ENCODE measurements around the gene TIE1. TPM values are rescaled to one million over a fixed set of nuclear protein-coding genes. Genes with fewer than 3 reads are reported as not detected.
A peak's percentile ranks its signal among the peaks of the same experiment; 100 is the strongest.

TIE1 gene
- total RNA-seq, 2 experiments from 2014 or later = not detected

DNA sequence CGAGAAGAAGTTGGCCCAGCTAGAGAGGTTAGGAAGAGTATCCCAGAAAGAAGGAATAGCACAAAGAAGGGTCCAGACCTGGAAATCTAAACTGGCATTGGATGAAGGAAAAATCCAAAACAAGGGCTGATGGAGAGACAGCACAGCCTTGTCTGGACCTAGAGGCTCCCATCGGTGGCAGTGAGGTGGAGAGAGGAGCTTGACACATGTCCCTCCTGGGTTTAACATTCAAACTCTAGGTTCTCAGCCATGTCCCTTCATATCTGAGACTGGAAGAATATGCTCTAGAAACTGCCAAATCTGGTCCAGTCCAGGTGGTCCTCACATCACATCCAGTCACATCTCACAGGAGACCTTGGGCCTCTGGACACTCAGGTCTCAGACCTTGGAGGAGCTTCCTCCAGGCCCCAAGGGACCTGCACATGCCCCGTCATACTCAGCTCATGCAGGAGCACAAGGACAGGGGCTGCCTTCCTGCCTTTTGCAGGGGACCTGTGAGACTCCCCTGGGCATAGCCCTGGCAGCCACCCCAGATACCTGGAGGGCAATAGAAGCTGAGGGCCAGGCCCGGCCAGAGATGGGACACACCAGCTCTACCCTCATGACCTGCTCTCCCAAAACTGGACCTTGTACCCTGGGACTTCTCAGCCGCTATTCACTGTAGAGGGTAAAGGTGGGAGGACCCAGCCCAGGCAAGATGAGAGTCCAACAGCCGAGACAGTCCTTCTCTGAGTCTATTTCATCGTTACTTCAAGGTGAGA is 23.5 kb upstream of the TIE1 start:
- peaks cover 16% of the 10 kb centered on the region for H3K4me1 Mint-ChIP-seq
- H3K9me3 Mint-ChIP-seq = peaks cover 9% of the 10 kb centered on the region
- ChIA-PET CTCF (no interaction called here), POLR2A (no interaction called here)
- peaks cover 5% of the 10 kb centered on the region for H3K27me3 Mint-ChIP-seq
- no peak for DNase-seq
- H3K4me3 Mint-ChIP-seq = no peak overlapping the region
- peaks cover 7% of the 10 kb centered on the region for H3K36me3 Mint-ChIP-seq (ENCODE audit: low read depth)
- H3K27ac Mint-ChIP-seq = no peak overlapping the region

DNA sequence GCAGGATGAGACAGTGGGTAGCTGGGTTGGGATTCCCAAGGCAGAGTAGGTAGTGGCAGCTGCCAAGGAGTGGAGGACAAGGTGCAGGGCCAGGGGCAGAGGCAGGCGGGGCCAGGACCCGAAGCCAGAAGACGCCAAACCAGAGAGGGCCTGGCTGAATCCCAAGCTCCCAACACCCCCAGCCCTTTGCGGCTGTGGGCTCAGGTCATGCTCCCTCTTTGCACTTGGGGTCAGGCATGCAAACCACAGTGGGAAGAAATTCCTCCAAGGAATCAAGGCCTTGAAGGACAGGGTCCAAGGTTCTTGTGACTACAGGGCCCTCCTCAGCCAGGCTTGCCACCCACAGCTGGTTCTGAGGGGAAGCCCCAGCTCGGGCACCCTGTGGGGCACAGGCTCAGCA is 21.6 kb upstream of the TIE1 start:
- Mint-ChIP-seq H3K27ac (no peak overlapping the region), H3K27me3 (peaks cover 5% of the 10 kb centered on the region), H3K36me3 (ENCODE audit: low read depth) (peaks cover 5% of the 10 kb centered on the region), H3K9me3 (peaks cover 8% of the 10 kb centered on the region), H3K4me3 (no peak overlapping the region), H3K4me1 (peaks cover 14% of the 10 kb centered on the region)
- DNase-seq = no peak
- POLR2A ChIA-PET = no interaction called here
- CTCF ChIA-PET = interaction anchor here (0.8 to 1.3 kb wide), 2 partner anchors 9 to 22 kb away, joined by 3 to 4 read pairs; partner anchors contain the start of gene TMEM125

GRCh38 chr1:43279666-43280065 is 21.1 kb upstream of the TIE1 start:
- Mint-ChIP-seq H3K4me1 (peaks cover 9% of the 10 kb centered on the region), H3K27ac (no peak overlapping the region), H3K9me3 (peaks cover 4% of the 10 kb centered on the region), H3K4me3 (no peak overlapping the region), H3K27me3 (peaks cover 5% of the 10 kb centered on the region), H3K36me3 (ENCODE audit: low read depth) (no peaks in the 10 kb centered on the region)
- no peak for DNase-seq
- CTCF ChIA-PET = interaction anchor here (1.3 kb wide), 1 partner anchor 22 kb away, joined by 3 read pairs; no protein-coding TSS in a partner anchor
- POLR2A ChIA-PET = no interaction called here

DNA sequence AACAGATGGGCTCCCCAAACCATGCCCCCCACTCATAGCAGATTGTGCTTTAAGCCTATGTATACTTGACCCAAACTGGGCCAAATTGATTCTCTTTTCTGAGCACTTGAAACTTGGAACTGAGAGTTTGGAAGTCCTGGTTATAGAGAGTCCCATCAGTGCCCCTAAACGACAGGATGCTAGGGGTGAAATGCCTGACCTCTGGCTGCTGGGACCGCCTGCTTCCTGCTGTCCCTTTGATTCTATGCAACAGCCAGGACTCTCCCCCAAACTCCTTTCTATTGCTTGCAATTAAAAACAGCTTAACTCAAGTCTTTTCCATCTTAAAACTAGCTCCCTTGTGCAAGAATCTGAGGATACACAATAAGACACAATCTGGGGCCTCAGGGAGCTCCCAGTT is 20.1 kb upstream of the TIE1 start:
- ChIA-PET CTCF (no interaction called here), POLR2A (no interaction called here)
- no peak overlapping the region for H3K4me3 Mint-ChIP-seq
- no peak overlapping the region for H3K27ac Mint-ChIP-seq
- peaks cover 5% of the 10 kb centered on the region for H3K27me3 Mint-ChIP-seq
- no peaks in the 10 kb centered on the region for H3K9me3 Mint-ChIP-seq
- H3K36me3 Mint-ChIP-seq (ENCODE audit: low read depth) = no peaks in the 10 kb centered on the region
- H3K4me1 Mint-ChIP-seq = no peaks in the 10 kb centered on the region
- DNase-seq = no peak

- Mint-ChIP-seq H3K27ac (no peak overlapping the region), H3K4me1 (no peaks in the 10 kb centered on the region), H3K27me3 (peaks cover 8% of the 10 kb centered on the region), H3K9me3 (no peaks in the 10 kb centered on the region), H3K4me3 (no peak overlapping the region), H3K36me3 (ENCODE audit: low read depth) (no peaks in the 10 kb centered on the region)
- DNase-seq = no peak
- POLR2A ChIA-PET = no interaction called here
- CTCF ChIA-PET = interaction anchor here (0.6 to 1.5 kb wide), 2 partner anchors 26 to 765 kb away, joined by 3 read pairs; no protein-coding TSS in a partner anchor
Measured at GRCh38 chr1:43282220-43283195, 18.3 kb upstream of the TIE1 start.

DNA sequence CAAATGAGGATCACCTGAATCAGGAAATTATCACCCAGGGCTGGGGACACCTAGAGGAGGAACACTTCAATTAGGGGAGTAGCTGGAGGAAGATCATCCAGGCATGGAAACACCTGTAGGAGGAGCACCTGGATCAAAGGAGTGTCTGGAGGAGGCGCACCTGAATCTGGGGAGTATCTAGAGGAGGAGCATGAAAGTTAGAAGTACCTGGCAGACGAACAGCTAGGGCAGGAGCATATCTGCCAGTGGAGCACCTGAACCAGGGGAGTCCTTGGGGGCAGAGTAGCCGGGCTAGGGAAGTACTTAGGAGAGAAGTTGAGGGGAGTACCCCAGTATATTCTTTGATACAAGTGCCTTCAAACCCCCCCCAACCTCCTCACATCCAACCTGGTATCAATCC is 16.7 kb upstream of the TIE1 start:
- H3K27me3 Mint-ChIP-seq = peaks cover 15% of the 10 kb centered on the region
- no peaks in the 10 kb centered on the region for H3K36me3 Mint-ChIP-seq (ENCODE audit: low read depth)
- CTCF ChIA-PET = interaction anchor here (2.4 kb wide), 1 partner anchor 9 kb away, joined by 9 read pairs; no protein-coding TSS in a partner anchor
- no peaks in the 10 kb centered on the region for H3K4me1 Mint-ChIP-seq
- no peak overlapping the region for H3K4me3 Mint-ChIP-seq
- H3K9me3 Mint-ChIP-seq = no peaks in the 10 kb centered on the region
- no peak for DNase-seq
- H3K27ac Mint-ChIP-seq = no peak overlapping the region
- POLR2A ChIA-PET = no interaction called here

GRCh38 chr1:43284546-43285110 is 16.2 kb upstream of the TIE1 start:
- CTCF ChIA-PET = interaction anchor here (1.3 to 2.4 kb wide), 2 partner anchors 10 to 27 kb away, joined by 3 to 9 read pairs; no protein-coding TSS in a partner anchor
- no peaks in the 10 kb centered on the region for H3K4me1 Mint-ChIP-seq
- POLR2A ChIA-PET = no interaction called here
- H3K36me3 Mint-ChIP-seq (ENCODE audit: low read depth) = no peaks in the 10 kb centered on the region
- DNase-seq = no peak
- H3K27ac Mint-ChIP-seq = no peak overlapping the region
- H3K27me3 Mint-ChIP-seq = peaks cover 15% of the 10 kb centered on the region
- H3K4me3 Mint-ChIP-seq = no peak overlapping the region
- no peaks in the 10 kb centered on the region for H3K9me3 Mint-ChIP-seq

- POLR2A ChIA-PET = no interaction called here
- Mint-ChIP-seq H3K9me3 (no peaks in the 10 kb centered on the region), H3K4me1 (no peaks in the 10 kb centered on the region), H3K36me3 (ENCODE audit: low read depth) (no peaks in the 10 kb centered on the region), H3K27me3 (peaks cover 13% of the 10 kb centered on the region), H3K4me3 (no peak within 1 kb of the TSS), H3K27ac (peak within 1 kb of the TSS; percentile 26)
- DNase-seq = no peak
- CTCF ChIA-PET = interaction anchor here (1.1 to 2.4 kb wide), 3 partner anchors 9 to 28 kb away, joined by 3 to 9 read pairs (median 5); no protein-coding TSS in a partner anchor
Measured at GRCh38 chr1:43285269-43285990, 15.4 kb upstream of the TIE1 start, which contains the start of gene C1orf210. C1orf210 (minus strand) TSS chr1:43285581; CDS start chr1:43283270, 2,311 bp downstream.

- no peak overlapping the region for H3K4me3 Mint-ChIP-seq
- H3K27me3 Mint-ChIP-seq = peaks cover 12% of the 10 kb centered on the region
- H3K4me1 Mint-ChIP-seq = no peaks in the 10 kb centered on the region
- no peak for DNase-seq
- H3K9me3 Mint-ChIP-seq = no peaks in the 10 kb centered on the region
- no peak overlapping the region for H3K27ac Mint-ChIP-seq
- H3K36me3 Mint-ChIP-seq (ENCODE audit: low read depth) = no peaks in the 10 kb centered on the region
- ChIA-PET CTCF (interaction anchor here (0.6 to 1.3 kb wide), 3 partner anchors 8 to 43 kb away, joined by 3 to 5 read pairs (median 4); no protein-coding TSS in a partner anchor), POLR2A (no interaction called here)
Measured at GRCh38 chr1:43286115-43286514, 14.7 kb upstream of the TIE1 start.

- Mint-ChIP-seq H3K9me3 (no peaks in the 10 kb centered on the region), H3K36me3 (ENCODE audit: low read depth) (no peaks in the 10 kb centered on the region), H3K4me3 (no peak overlapping the region), H3K27ac (no peak overlapping the region), H3K27me3 (peaks cover 12% of the 10 kb centered on the region), H3K4me1 (no peaks in the 10 kb centered on the region)
- CTCF ChIA-PET = interaction anchor here (0.6 kb wide), 1 partner anchor 43 kb away, joined by 4 read pairs; no protein-coding TSS in a partner anchor
- POLR2A ChIA-PET = no interaction called here
- no peak for DNase-seq
Measured at GRCh38 chr1:43286533-43286932, 14.2 kb upstream of the TIE1 start.

DNA sequence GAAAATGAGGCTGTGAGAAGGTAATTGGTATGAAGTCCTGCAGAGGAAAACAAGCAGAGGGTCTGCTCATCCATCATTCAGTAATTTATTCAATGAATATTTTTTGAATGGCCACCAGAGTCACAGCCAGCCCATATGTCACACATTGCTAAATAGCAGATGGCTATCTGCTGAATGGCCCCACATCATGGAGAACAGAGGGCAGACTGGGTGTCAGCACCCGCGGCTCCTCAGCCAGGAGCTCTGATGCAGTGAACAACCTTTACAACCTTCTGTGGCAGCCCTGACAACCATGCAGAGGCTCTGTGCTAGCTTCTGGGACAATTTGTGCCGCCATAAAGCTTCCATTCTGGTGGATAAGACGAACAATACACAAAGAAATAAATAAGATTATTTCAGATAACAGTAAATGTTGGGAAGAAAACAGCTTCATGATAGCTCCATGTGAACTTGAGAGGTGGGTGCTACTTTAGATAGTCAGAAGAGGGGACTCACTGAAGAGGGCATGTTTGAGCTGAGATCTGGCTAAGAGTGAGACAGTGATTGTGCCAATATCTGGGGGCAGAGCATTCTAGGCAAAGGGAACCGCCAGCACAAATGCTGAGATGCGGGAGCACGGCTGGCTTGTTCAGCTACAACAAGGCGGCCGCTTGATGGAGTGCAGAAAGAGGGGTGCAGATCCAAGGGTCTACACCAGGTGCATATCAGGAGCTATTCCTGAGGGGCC is 12.6 kb upstream of the TIE1 start:
- no peak overlapping the region for H3K27ac Mint-ChIP-seq
- POLR2A ChIA-PET = no interaction called here
- H3K4me3 Mint-ChIP-seq = no peak overlapping the region
- H3K36me3 Mint-ChIP-seq (ENCODE audit: low read depth) = no peaks in the 10 kb centered on the region
- H3K27me3 Mint-ChIP-seq = peaks cover 12% of the 10 kb centered on the region
- CTCF ChIA-PET = interaction anchor here (1.0 kb wide), 1 partner anchor 127 kb away, joined by 3 read pairs; no protein-coding TSS in a partner anchor
- no peaks in the 10 kb centered on the region for H3K9me3 Mint-ChIP-seq
- no peak for DNase-seq
- H3K4me1 Mint-ChIP-seq = no peaks in the 10 kb centered on the region
